PC-3 (cell line): ENCODE data around the gene ARHGEF16.

Experiments used
- CTCF ChIP-seq: fragments of 300-600 bp; sonication (generic); conservative IDR thresholded peaks from 2 replicates; pipeline ENCODE4 v1.5.1; 2017; ENCODE audit warnings: antibody characterized with exemption, low read depth, mild to moderate bottlenecking, low read length
- EZH2 ChIP-seq: fragments of 300-600 bp; sonication (generic); IDR thresholded peaks from one replicate; pipeline ENCODE4 v1.6.1; 2017; ENCODE audit warnings: antibody characterized with exemption, mild to moderate bottlenecking, low read length; ENCODE audit not compliant: unreplicated experiment
- EZH2phosphoT487 ChIP-seq: fragments of 300-600 bp; sonication (generic); IDR thresholded peaks from 2 replicates; pipeline ENCODE4 v1.6.1; 2018; ENCODE audit warnings: mild to moderate bottlenecking, antibody characterized with exemption, low read length, borderline replicate concordance

- TF ChIP-seq CTCF = no peak
- no peak for TF ChIP-seq EZH2phosphoT487
- no peak for TF ChIP-seq EZH2
These were observed 4.1 kb upstream of the ARHGEF16 start for GRCh38 chr1:3450202-3450863.
